Measurements from ENCODE around the gene KIRREL1.

DNA sequence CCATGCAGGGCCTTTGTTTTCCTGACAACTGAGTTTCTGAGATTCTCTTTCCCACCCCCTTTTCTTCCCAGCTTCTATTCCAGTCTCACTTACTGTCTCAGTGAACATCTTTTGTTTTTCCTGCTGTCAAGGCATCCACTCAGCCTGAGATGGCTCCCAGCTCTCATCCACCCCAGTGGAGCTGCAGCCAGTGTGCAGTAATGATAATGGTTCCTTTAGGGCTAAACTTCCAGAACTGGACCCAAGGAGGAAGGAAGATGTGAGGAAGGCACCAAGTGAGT lies 44.4 kb upstream of the KIRREL1 start:
- no peak for TF ChIP-seq POLR2AphosphoS5 (IDR thresholded peaks at IDR 0.05; ENCODE audit: low read depth, low read length)
- no peak for TF ChIP-seq POLR2A (IDR thresholded peaks at IDR 0.05; ENCODE audit: low read depth, low read length)
- TF ChIP-seq TAF1 (IDR thresholded peaks at IDR 0.05; ENCODE audit: low read depth, low read length), result no peak
- TF ChIP-seq SPI1 (IDR thresholded peaks at IDR 0.05; ENCODE audit: low read depth, low read length), result no peak
- no peak for TF ChIP-seq PAX5 (IDR thresholded peaks at IDR 0.05; ENCODE audit: insufficient read depth, low read length, severe bottlenecking)
